Muscle of leg (tissue), 16 donors: ENCODE measurements around the gene CDC6. TPM values are rescaled to one million over a fixed set of nuclear protein-coding genes. Genes with fewer than 3 reads are reported as not detected.
A peak's percentile ranks its signal among the peaks of the same experiment; 100 is the strongest.

Source experiments
- DNase-seq: peaks from one replicate; pipeline ENCODE4 v3.0.0; 2013
- H3K27ac ChIP-seq: one replicate; pipeline ENCODE4 v1.5.1; 2013; ENCODE audit warnings: mild to moderate bottlenecking, low read length, control low read depth
- H3K27me3 ChIP-seq: one replicate; pipeline ENCODE4 v1.6.1; 2013; ENCODE audit warnings: low read length; ENCODE audit not compliant: control insufficient read depth, insufficient read depth
- H3K36me3 ChIP-seq: one replicate; pipeline ENCODE4 v1.6.1; 2013; ENCODE audit warnings: low read length; ENCODE audit not compliant: control insufficient read depth, insufficient read depth
- H3K4me1 ChIP-seq: one replicate; pipeline ENCODE4 v1.6.1; 2013; ENCODE audit warnings: low read length; ENCODE audit not compliant: control insufficient read depth, insufficient read depth
- H3K4me3 ChIP-seq: one replicate; pipeline ENCODE4 v1.5.1; 2013; ENCODE audit warnings: low read length, control low read depth
- H3K9me3 ChIP-seq: replicated peaks from 2 replicates; pipeline ENCODE4 v1.6.1; 2013; ENCODE audit warnings: low read depth, low read length; ENCODE audit not compliant: control insufficient read depth
- WGBS: methylation state at CpG from one replicate; pipeline ENCODE4 v1.1.5; 2013; ENCODE audit warnings: missing lambda C conversion rate; ENCODE audit not compliant: insufficient coverage; 5-methylcytosine and 5-hydroxymethylcytosine counted together
- long read RNA-seq, 11 donors: transcript quantifications; one replicate each; lab custom pipeline, GENCODE V29; 2026
- polyA plus RNA-seq, 8 donors: library from polyadenylated mRNA; unstranded; fragments of 120-200 nt; gene quantifications; one replicate each; pipeline versions ENCODE4 v1.2.1 to v1.2.3, GENCODE V29; 2013; ENCODE audit warnings: inconsistent platforms in 1 of 8, low replicate concordance in 1 of 8; ENCODE audit not compliant: insufficient read length in 8 of 8, insufficient read depth in 1 of 8
- total RNA-seq: library from RNA; stranded (reverse); fragments of 120-200 nt; gene quantifications from one replicate; pipeline ENCODE4 v1.2.4, GENCODE V29; 2013

CDC6 gene, protein sequence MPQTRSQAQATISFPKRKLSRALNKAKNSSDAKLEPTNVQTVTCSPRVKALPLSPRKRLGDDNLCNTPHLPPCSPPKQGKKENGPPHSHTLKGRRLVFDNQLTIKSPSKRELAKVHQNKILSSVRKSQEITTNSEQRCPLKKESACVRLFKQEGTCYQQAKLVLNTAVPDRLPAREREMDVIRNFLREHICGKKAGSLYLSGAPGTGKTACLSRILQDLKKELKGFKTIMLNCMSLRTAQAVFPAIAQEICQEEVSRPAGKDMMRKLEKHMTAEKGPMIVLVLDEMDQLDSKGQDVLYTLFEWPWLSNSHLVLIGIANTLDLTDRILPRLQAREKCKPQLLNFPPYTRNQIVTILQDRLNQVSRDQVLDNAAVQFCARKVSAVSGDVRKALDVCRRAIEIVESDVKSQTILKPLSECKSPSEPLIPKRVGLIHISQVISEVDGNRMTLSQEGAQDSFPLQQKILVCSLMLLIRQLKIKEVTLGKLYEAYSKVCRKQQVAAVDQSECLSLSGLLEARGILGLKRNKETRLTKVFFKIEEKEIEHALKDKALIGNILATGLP
- total RNA-seq = 8.2 TPM
- polyA plus RNA-seq = 10 to 100 TPM in 6 of 8 donors, 1 to 10 TPM in 2; 8.9 to 17.0 (median 12.0) TPM
- long read RNA-seq, donor 1, full-length matches to known transcripts = 1 of 1 reads
- long read RNA-seq, donor 1, partial matches to known transcripts = 0 of 1 reads
- long read RNA-seq, donor 1, other reads (novel, unspliced or antisense) = 0 of 1 reads
- long read RNA-seq, donor 2, full-length matches to known transcripts = 1 of 1 reads
- long read RNA-seq, donor 2, partial matches to known transcripts = 0 of 1 reads
- long read RNA-seq, donor 2, other reads (novel, unspliced or antisense) = 0 of 1 reads
- long read RNA-seq, donor 3, full-length matches to known transcripts = 2 of 2 reads
- long read RNA-seq, donor 3, partial matches to known transcripts = 0 of 2 reads
- long read RNA-seq, donor 3, other reads (novel, unspliced or antisense) = 0 of 2 reads
- long read RNA-seq, donor 4, full-length matches to known transcripts = 2 of 2 reads
- long read RNA-seq, donor 4, partial matches to known transcripts = 0 of 2 reads
- long read RNA-seq, donor 4, other reads (novel, unspliced or antisense) = 0 of 2 reads
- long read RNA-seq, donor 5, full-length matches to known transcripts = 4 of 4 reads
- long read RNA-seq, donor 5, partial matches to known transcripts = 0 of 4 reads
- long read RNA-seq, donor 5, other reads (novel, unspliced or antisense) = 0 of 4 reads
- long read RNA-seq, donor 6, full-length matches to known transcripts = 6 of 6 reads
- long read RNA-seq, donor 6, partial matches to known transcripts = 0 of 6 reads
- long read RNA-seq, donor 6, other reads (novel, unspliced or antisense) = 0 of 6 reads
- long read RNA-seq, donor 7, partial matches to known transcripts = 0 of 1 reads
- long read RNA-seq, donor 7, other reads (novel, unspliced or antisense) = 0 of 1 reads
- long read RNA-seq, donor 8, full-length matches to known transcripts = 2 of 2 reads
- long read RNA-seq, donor 8, partial matches to known transcripts = 0 of 2 reads
- long read RNA-seq, donor 8, other reads (novel, unspliced or antisense) = 0 of 2 reads
- long read RNA-seq, donor 9, full-length matches to known transcripts = 2 of 2 reads
- long read RNA-seq, donor 9, partial matches to known transcripts = 0 of 2 reads
- long read RNA-seq, donor 9, other reads (novel, unspliced or antisense) = 0 of 2 reads
- long read RNA-seq, donor 10, full-length matches to known transcripts = 5 of 5 reads
- long read RNA-seq, donor 10, partial matches to known transcripts = 0 of 5 reads
- long read RNA-seq, donor 10, other reads (novel, unspliced or antisense) = 0 of 5 reads
- long read RNA-seq, donor 11, full-length matches to known transcripts = 4 of 4 reads
- long read RNA-seq, donor 11, partial matches to known transcripts = 0 of 4 reads
- long read RNA-seq, donor 11, other reads (novel, unspliced or antisense) = 0 of 4 reads

DNA sequence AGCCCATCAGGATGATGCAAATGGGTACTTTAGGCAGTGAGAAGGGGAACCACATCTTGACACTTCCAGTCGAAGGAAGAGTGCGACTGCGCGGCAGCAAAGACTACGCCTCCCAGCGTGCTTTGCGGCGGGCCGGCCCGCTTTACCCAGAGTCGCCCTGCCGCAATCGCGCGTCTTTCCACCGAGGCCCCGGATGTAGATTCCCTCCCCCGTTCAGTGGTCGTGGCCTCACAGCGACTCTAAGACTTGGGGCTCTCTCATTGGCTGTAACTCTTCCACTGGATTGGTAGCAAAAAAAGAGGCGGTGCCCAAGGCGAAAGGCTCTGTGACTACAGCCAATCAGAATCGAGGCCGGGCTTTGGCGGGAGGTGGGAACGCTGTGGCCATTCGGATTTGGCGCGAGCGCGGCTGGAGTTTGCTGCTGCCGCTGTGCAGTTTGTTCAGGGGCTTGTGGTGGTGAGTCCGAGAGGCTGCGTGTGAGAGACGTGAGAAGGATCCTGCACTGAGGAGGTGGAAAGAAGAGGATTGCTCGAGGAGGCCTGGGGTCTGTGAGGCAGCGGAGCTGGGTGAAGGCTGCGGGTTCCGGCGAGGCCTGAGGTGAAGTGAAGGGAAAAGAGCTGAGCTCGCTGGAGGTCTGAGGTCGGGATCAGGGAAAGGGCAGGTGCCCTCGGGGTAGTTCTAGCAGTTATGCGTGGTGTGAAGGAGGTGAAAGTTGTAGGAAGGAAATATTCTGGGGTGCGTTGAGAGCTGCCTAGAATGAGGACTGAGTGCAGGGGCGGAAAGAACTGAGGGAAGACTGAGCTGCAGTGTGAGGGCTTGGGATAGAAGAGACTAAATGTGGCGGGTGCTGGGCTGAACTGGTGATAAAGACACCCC is at the start of gene CDC6:
Gene CDC6 (plus strand): TSS at position 386 of the 876 bp plus-strand sequence. CDS start 1,542 bp downstream, outside the sequence.
- H3K4me1 ChIP-seq = peaks cover 31% of the 10 kb centered on the region
- WGBS = under 1% methylated on average over 44 of the region's 47 CpGs
- no peaks in the 10 kb centered on the region for H3K27me3 ChIP-seq
- H3K27ac ChIP-seq = peak within 1 kb of the TSS; percentile 72
- no peaks in the 10 kb centered on the region for H3K36me3 ChIP-seq
- DNase-seq = peak; percentile 100
- H3K4me3 ChIP-seq = peak within 1 kb of the TSS; percentile 69
- no peaks in the 10 kb centered on the region for H3K9me3 ChIP-seq

DNA sequence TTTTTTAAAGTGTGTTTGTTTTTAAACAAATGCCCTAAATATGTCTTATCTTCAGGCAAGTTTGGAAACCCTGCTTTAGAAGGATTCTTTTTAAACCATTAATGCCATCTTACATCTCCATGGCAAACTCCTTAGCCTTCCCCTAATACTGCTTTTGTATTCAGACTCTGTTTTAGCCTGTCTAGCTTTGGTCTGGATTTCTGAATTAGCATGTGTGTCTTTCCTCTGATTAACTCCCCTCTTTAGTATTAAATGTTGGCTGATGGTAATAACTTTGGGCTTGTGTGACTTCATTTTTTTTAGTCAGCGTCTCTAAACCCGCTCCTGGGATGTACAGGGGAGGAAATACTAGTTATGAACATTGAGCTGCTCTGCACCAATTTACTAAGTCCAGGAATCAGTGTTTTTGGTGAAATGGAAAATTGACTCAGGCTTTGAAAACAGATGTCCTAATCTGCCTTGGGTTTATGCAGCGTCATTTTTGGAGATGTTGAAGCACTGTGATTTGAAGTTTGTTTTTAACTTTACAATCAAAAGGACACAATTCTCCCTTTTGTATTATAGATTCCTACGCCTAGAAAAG is 46.3 kb upstream of the CDC6 start:
- no peaks in the 10 kb centered on the region for H3K4me1 ChIP-seq
- no peak overlapping the region for H3K4me3 ChIP-seq
- WGBS = 67% methylated on average over 1 of the region's 4 CpGs
- H3K36me3 ChIP-seq = peaks cover under 1% of the 10 kb centered on the region
- H3K27me3 ChIP-seq = no peaks in the 10 kb centered on the region
- no peaks in the 10 kb centered on the region for H3K9me3 ChIP-seq
- peak; percentile 37 for DNase-seq
- no peak overlapping the region for H3K27ac ChIP-seq

DNA sequence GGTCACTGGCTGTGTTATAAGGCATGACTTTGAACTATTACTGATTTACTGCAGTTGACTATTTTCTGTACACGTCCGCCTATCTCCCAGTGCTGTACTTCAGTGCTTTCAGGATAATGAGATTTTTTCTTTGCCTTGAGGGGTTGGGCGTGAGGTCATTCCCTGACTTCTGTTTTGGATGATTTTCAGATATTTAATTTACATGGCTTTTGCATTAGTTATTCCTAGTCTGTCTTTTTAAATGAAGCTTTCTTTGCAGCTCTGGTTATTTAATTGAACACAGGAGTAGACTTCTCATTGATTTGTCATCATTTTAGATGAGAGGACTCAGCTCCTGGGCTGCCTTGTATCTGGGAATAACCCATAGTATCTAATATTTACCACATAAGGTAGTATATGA is 44.9 kb upstream of the CDC6 start:
- H3K27me3 ChIP-seq = no peaks in the 10 kb centered on the region
- no peak for DNase-seq
- no peaks in the 10 kb centered on the region for H3K4me1 ChIP-seq
- no peak overlapping the region for H3K4me3 ChIP-seq
- no peak overlapping the region for H3K27ac ChIP-seq
- H3K36me3 ChIP-seq = no peaks in the 10 kb centered on the region
- no CpG with 5 or more reads among the region's 3 CpGs for whole genome bisulfite sequencing
- H3K9me3 ChIP-seq = no peaks in the 10 kb centered on the region

DNA sequence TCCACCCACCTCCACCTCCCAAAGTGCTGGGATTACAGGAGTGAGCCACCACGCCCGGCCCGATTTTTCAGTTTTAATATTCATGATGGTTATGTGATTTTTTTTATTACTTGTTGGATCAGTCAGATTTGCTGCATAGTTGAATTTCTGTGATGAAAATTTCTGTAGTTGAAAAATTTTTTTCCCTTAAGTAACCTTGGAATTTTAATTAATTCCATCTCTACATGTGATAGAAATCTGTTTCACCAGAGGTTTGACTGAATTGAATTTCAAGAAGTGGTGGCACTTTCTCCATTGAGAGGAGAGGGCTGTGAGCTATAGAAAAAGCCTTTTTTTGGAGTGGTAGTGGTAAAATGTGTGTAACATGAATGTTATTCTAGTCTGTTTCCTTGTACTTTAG is 43.9 kb upstream of the CDC6 start:
- Histone ChIP-seq H3K27ac (no peak overlapping the region), H3K27me3 (no peaks in the 10 kb centered on the region), H3K36me3 (no peaks in the 10 kb centered on the region), H3K9me3 (no peaks in the 10 kb centered on the region), H3K4me3 (no peak overlapping the region), H3K4me1 (no peaks in the 10 kb centered on the region)
- DNase-seq = peak; percentile 25
- WGBS = no CpG with 5 or more reads among the region's 3 CpGs

DNA sequence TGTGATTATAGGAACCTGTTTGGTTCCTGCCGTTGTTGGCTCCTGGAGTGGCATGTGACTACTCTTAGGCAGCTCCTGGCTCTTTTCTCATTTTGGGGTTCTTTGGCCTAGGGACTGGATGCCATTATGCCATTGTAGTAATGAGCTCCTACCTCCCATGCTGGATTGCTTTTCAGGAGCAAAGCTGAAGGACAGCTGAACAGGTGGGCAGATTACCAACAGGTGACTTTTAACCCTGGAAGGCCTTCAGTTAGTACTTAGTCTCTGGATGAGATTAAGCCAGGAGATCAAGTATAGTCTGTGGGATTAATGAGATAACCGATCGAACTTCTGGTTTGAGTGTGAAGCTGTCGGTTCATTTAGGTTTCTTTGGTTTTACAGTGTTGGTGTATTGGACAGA is 43.4 kb upstream of the CDC6 start:
- Histone ChIP-seq H3K4me3 (no peak overlapping the region), H3K27me3 (no peaks in the 10 kb centered on the region), H3K4me1 (no peaks in the 10 kb centered on the region), H3K27ac (no peak overlapping the region), H3K36me3 (no peaks in the 10 kb centered on the region), H3K9me3 (no peaks in the 10 kb centered on the region)
- DNase-seq = no peak
- WGBS = 90% methylated on average over 2 of the region's 4 CpGs

DNA sequence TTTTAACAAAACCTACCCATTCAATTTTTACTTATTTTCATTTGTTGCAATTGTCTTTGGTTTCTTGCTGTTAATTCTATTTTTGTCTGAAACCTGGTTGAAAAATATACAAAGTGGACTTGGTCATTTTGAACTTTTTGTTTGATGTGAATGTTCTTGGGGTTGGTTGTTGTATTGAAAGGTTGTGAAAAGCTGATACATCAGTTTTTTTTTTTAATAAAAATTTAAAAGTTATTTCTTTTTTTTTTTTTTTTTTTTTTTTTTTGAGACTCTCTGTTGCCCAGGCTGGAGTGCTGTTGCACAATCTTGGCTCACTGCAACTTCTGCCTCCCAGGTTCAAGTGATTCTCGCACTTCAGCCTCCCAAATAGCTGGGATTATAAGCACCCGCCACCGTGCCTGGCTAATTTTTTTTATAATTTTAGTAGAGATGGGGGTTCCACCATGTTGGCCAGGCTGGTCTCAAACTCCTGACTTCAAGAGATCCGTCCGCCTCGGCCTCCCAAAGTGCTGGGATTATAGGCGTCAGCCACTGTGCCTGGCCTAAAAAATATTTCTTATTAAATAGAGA is 39.7 kb upstream of the CDC6 start:
- Histone ChIP-seq H3K4me1 (no peaks in the 10 kb centered on the region), H3K27ac (no peak overlapping the region), H3K27me3 (no peaks in the 10 kb centered on the region), H3K9me3 (no peaks in the 10 kb centered on the region), H3K36me3 (no peaks in the 10 kb centered on the region), H3K4me3 (no peak overlapping the region)
- DNase-seq = no peak
- 60% methylated on average over 1 of the region's 7 CpGs for WGBS

DNA sequence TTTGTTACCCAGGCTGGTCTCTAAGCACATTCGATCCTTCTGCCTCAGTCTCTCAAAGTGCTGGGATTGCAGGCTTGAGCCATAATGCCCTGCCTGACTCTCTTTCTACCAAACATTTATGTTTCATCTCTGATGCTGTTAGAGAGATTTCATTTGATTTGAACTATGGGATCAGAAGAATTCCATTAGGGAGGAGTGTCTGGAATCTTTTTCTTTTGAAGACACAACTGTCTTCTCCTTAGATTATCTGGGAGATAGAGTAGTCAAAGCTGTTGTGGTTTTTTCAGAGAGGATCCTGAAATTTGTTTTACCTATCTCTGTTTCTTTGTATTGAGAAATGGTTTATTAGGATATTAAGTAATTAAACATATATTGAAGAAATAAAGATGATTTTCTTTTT is 39.2 kb upstream of the CDC6 start:
- no peaks in the 10 kb centered on the region for H3K9me3 ChIP-seq
- no peak for DNase-seq
- H3K27ac ChIP-seq = no peak overlapping the region

DNA sequence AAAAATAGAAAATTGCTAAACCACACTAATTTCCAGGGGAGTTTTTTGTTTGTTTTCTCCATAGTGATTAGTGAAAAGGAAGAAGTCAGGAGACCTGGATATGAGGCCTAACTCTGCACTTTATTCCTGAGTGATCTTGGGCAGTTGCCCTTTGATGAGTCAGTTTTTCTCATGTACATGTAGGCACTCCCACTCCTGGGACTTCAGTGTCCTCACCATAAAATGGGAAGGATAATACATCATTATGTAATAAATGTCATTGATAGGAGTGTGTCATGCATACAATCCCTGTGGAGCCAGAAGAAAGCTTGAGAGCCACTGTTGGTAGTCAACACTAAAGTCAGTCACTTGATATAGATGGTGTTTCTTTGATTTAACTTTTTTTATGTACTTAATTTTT is 36.1 kb upstream of the CDC6 start:
- Histone ChIP-seq H3K9me3 (no peaks in the 10 kb centered on the region), H3K27me3 (no peaks in the 10 kb centered on the region), H3K27ac (peak overlapping the region; percentile 42), H3K4me3 (no peak overlapping the region), H3K36me3 (peaks cover under 1% of the 10 kb centered on the region), H3K4me1 (no peaks in the 10 kb centered on the region)
- peak; percentile 90 for DNase-seq

More for the DNA sequence above, 39.2 kb upstream of the CDC6 start:
- WGBS = no CpG with 5 or more reads among the region's 1 CpG
- Histone ChIP-seq H3K36me3 (no peaks in the 10 kb centered on the region), H3K4me3 (no peak overlapping the region), H3K27me3 (no peaks in the 10 kb centered on the region), H3K4me1 (no peaks in the 10 kb centered on the region)
